ENCODE measurements around the gene GPR35. TPM values are rescaled to one million over a fixed set of nuclear protein-coding genes. Genes with fewer than 3 reads are reported as not detected.

GPR35 gene
- total RNA-seq, 1 experiment from 2014 or later, result 4.2 TPM

- ATAC-seq, result no peak
Observed at GRCh38 chr2:240628808-240629618, 3.7 kb downstream of the GPR35 start.

More at GRCh38 chr2:240628808-240629618, 3.7 kb downstream of the GPR35 start:
- POLR2A ChIA-PET, result no interaction called here
- no TSS peak for BruUV-seq (replicated peaks)
- no peaks in the 10 kb centered on the region for H4K20me1 ChIP-seq (ENCODE audit: insufficient read depth)
- no peaks in the 10 kb centered on the region for H3K9me2 ChIP-seq (ENCODE audit: insufficient read depth)
- DNase-seq (ENCODE audit: low read depth, low spot score), result no peak
- CTCF ChIA-PET, result no interaction called here
- H3K4me2 ChIP-seq (ENCODE audit: low read length), result no peak overlapping the region
- no peaks in the 10 kb centered on the region for H3K4me1 ChIP-seq (ENCODE audit: control insufficient read depth in 1 of 2, insufficient read depth in 2 of 2, low read length in 2 of 2)
- H3K9me3 ChIP-seq (ENCODE audit: control insufficient read depth in 1 of 2, insufficient read depth in 1 of 2, low read depth in 1 of 2, low read length in 2 of 2), result peaks cover 3 to 6% of the 10 kb centered on the region in 2 experiments; a peak in 2 of 4 replicates
- TF ChIP-seq CBX3 (IDR thresholded peaks at IDR 0.05; ENCODE audit: low read depth) (no peak), ZBTB33 (IDR thresholded peaks at IDR 0.05; ENCODE audit: extremely low read depth, insufficient replicate concordance, low read length) (no peak), TCF7L2 (IDR thresholded peaks at IDR 0.05; ENCODE audit: borderline replicate concordance, extremely low read depth, insufficient read depth, insufficient read length) (no peak), EZH2phosphoT487 (IDR thresholded peaks at IDR 0.05; ENCODE audit: borderline replicate concordance) (no peak), POLR2AphosphoS5 (IDR thresholded peaks at IDR 0.05; ENCODE audit: low read depth, low read length) (no peak), FOSL1 (IDR thresholded peaks at IDR 0.05; ENCODE audit: low read depth) (no peak), SP1 (IDR thresholded peaks at IDR 0.05; ENCODE audit: low read depth) (no peak), POLR2A (IDR thresholded peaks at IDR 0.05; ENCODE audit: borderline replicate concordance, extremely low read depth, insufficient read depth, insufficient read length) (no peak)
- TF ChIP-seq, protein P1, sequence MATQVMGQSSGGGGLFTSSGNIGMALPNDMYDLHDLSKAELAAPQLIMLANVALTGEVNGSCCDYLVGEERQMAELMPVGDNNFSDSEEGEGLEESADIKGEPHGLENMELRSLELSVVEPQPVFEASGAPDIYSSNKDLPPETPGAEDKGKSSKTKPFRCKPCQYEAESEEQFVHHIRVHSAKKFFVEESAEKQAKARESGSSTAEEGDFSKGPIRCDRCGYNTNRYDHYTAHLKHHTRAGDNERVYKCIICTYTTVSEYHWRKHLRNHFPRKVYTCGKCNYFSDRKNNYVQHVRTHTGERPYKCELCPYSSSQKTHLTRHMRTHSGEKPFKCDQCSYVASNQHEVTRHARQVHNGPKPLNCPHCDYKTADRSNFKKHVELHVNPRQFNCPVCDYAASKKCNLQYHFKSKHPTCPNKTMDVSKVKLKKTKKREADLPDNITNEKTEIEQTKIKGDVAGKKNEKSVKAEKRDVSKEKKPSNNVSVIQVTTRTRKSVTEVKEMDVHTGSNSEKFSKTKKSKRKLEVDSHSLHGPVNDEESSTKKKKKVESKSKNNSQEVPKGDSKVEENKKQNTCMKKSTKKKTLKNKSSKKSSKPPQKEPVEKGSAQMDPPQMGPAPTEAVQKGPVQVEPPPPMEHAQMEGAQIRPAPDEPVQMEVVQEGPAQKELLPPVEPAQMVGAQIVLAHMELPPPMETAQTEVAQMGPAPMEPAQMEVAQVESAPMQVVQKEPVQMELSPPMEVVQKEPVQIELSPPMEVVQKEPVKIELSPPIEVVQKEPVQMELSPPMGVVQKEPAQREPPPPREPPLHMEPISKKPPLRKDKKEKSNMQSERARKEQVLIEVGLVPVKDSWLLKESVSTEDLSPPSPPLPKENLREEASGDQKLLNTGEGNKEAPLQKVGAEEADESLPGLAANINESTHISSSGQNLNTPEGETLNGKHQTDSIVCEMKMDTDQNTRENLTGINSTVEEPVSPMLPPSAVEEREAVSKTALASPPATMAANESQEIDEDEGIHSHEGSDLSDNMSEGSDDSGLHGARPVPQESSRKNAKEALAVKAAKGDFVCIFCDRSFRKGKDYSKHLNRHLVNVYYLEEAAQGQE (IDR thresholded peaks at IDR 0.05; ENCODE audit: low read depth), result no peak
- no peak overlapping the region for H3K4me3 ChIP-seq (replicated peaks in 1 of 2; ENCODE audit: low read depth in 1 of 2, low read length in 2 of 2)
- intact Hi-C loops (cut with micrococcal nuclease), result no loop called here
- RAD21 ChIA-PET (ENCODE audit: low non-redundant PET in 1 of 2, low total read pairs in 2 of 2, uncharacterized antibody in 2 of 2, unreplicated experiment in 2 of 2), result no interaction called here
- no peak overlapping the region for H3K27ac ChIP-seq (ENCODE audit: low read depth, low read length)
- no peaks in the 10 kb centered on the region for H3K79me2 ChIP-seq (ENCODE audit: insufficient read depth, low read length)
- H2AFZ ChIP-seq (ENCODE audit: low read depth, low read length, poor library complexity, severe bottlenecking), result no peak overlapping the region
- no peak overlapping the region for H3K9ac ChIP-seq (ENCODE audit: low read length)
- no peaks in the 10 kb centered on the region for H3K27me3 ChIP-seq (ENCODE audit: insufficient read depth, low read length)
- H3K36me3 ChIP-seq (ENCODE audit: control insufficient read depth in 1 of 2, insufficient read depth in 2 of 2, low read length in 2 of 2), result no peaks in the 10 kb centered on the region

Data from HCT116 (cell line).